Ovary (tissue), 9 donors: Measurements from ENCODE around the gene A1BG. TPM values are rescaled to one million over a fixed set of nuclear protein-coding genes. Genes with fewer than 3 reads are reported as not detected.

ENCODE experiments used
- DNase-seq, 5 donors: peaks; one replicate each; pipeline ENCODE4 v3.0.0-alpha.2; 2019 to 2020
- H3K27ac ChIP-seq, 2 donors: fragments of 200-600 bp; one replicate each; pipeline versions ENCODE4 v1.5.1 to v1.8.0; 2019 to 2022
- H3K27me3 ChIP-seq: fragments of 200-600 bp; one replicate; pipeline ENCODE4 v1.8.0; 2022
- H3K36me3 ChIP-seq: fragments of 200-600 bp; sonication (generic); one replicate; pipeline ENCODE4 v1.5.1; 2019
- H3K4me1 ChIP-seq: one replicate; pipeline ENCODE4 v1.8.1; 2013; ENCODE audit warnings: mild to moderate bottlenecking, moderate library complexity; ENCODE audit not compliant: insufficient read depth
- H3K4me3 ChIP-seq: fragments of 200-600 bp; sonication (generic); one replicate; pipeline ENCODE4 v1.5.1; 2017
- H3K9me3 ChIP-seq, 2 donors: fragments of 200-600 bp in 1 of 2; sonication (generic) in 1 of 2; one replicate each; pipeline versions ENCODE4 v1.5.1 to v1.8.1; 2013 to 2019; ENCODE audit warnings: mild to moderate bottlenecking in 1 of 2, moderate library complexity in 1 of 2
- EP300 ChIP-seq: sonication (generic); formaldehyde crosslinking; IDR thresholded peaks from one replicate; pipeline ENCODE4 v1.6.1; 2017; ENCODE audit warnings: antibody characterized with exemption
- POLR2A ChIP-seq: fragments of 450-650 bp; IDR thresholded peaks from one replicate; pipeline ENCODE4 v1.6.1; 2017; ENCODE audit warnings: antibody characterized with exemption, mild to moderate bottlenecking, moderate library complexity
- WGBS, 3 donors: extraction: QIAGEN DNeasy Blood & Tissue Kit in 1 of 3; methylation state at CpG; one replicate each; pipeline versions ENCODE4 v1.1.5 to v1.1.7; 2013 to 2017; 5-methylcytosine and 5-hydroxymethylcytosine counted together
- intact Hi-C, 4 donors: fragments of 100-400 bp; cut with DNase I; formaldehyde crosslinking; loops; one replicate each; pipeline versions ENCODE4 v1.11.0 to v1.15.1; 2022 to 2023
- polyA plus RNA-seq, 2 donors: library from polyadenylated mRNA; stranded (reverse); fragments of 200-250 nt in 1 of 2; fragments of 350-450 nt in 1 of 2; fragmentation: Illumina TruSeq in 1 of 2; extraction: RNeasy Lipid Tissue Mini Kit (QIAGEN cat#74804) in 1 of 2; gene quantifications; one replicate each; pipeline ENCODE4 v1.2.3, GENCODE V29; 2013 to 2014
- total RNA-seq, 7 donors: library from RNA; depleted of rRNA in 2 of 7; stranded (reverse); fragments of >200 nt in 2 of 7; fragmentation: NEBNext Ultra II Directional in 3 of 7; extraction: Animal tissue kit (Norgen Biotek cat#: 25700) in 3 of 7; gene quantifications; one replicate each; pipeline versions ENCODE4 v1.1.0 to v1.2.4, GENCODE V29; 2016 to 2023
- TF ChIP-seq, protein P1 (sequence below), 3 donors: fragments of 450-650 bp in 2 of 3; fragments of 200-600 bp in 1 of 3; IDR thresholded peaks; one replicate each; pipeline versions ENCODE4 v1.5.1 to v1.8.0; 2016 to 2022; ENCODE audit warnings: antibody characterized with exemption in 3 of 3, mild to moderate bottlenecking in 1 of 3
- donor health status: DM: no; HTN: no; CAD: no; lungs with moderate emphysema.
- donor health status: DM: no; HTN: no; CAD: no.
- donor health status: Bipolar disorder and iron deficiency.
- donor health status: DM: yes; HTN: yes; CAD: no.
- donor health status: DM: no; HTN: no; CAD: no.
- donor health status: DM: yes; HTN: yes; CAD: no.

A1BG gene
- total and polyA plus RNA-seq, 9 donors, result 0.38 to 32.4 (median 4.8) TPM

GRCh38 chr19:58325311-58326022 is 27.8 kb downstream of the A1BG start:
- Histone ChIP-seq H3K27me3 (no peaks in the 10 kb centered on the region), H3K4me3 (peak overlapping the region; percentile 1), H3K9me3 (no peaks in the 10 kb centered on the region), H3K4me1 (peaks cover 15% of the 10 kb centered on the region), H3K36me3 (no peaks in the 10 kb centered on the region), H3K27ac (no peak overlapping the region)
- 83 to 86% (median 84%) methylated on average over 6 of the region's 6 CpGs for WGBS, 3 donors
- intact Hi-C loops, result no loop called here
- DNase-seq, result no peak
- no peak for TF ChIP-seq EP300
- TF ChIP-seq, protein P1, sequence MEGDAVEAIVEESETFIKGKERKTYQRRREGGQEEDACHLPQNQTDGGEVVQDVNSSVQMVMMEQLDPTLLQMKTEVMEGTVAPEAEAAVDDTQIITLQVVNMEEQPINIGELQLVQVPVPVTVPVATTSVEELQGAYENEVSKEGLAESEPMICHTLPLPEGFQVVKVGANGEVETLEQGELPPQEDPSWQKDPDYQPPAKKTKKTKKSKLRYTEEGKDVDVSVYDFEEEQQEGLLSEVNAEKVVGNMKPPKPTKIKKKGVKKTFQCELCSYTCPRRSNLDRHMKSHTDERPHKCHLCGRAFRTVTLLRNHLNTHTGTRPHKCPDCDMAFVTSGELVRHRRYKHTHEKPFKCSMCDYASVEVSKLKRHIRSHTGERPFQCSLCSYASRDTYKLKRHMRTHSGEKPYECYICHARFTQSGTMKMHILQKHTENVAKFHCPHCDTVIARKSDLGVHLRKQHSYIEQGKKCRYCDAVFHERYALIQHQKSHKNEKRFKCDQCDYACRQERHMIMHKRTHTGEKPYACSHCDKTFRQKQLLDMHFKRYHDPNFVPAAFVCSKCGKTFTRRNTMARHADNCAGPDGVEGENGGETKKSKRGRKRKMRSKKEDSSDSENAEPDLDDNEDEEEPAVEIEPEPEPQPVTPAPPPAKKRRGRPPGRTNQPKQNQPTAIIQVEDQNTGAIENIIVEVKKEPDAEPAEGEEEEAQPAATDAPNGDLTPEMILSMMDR (IDR thresholded peaks at IDR 0.05), result no peak
- no peak for TF ChIP-seq POLR2A

GRCh38 chr19:58319241-58319640 is 34.1 kb downstream of the A1BG start:
- Histone ChIP-seq H3K27ac (no peak overlapping the region), H3K4me1 (no peaks in the 10 kb centered on the region), H3K36me3 (no peaks in the 10 kb centered on the region), H3K27me3 (no peaks in the 10 kb centered on the region), H3K9me3 (no peaks in the 10 kb centered on the region), H3K4me3 (no peak overlapping the region)
- 91 to 96% (median 91%) methylated on average over 10 of the region's 10 CpGs for WGBS, 3 donors
- intact Hi-C loops, result no loop called here
- no peak for TF ChIP-seq EP300
- TF ChIP-seq POLR2A, result no peak
- TF ChIP-seq, protein P1 (IDR thresholded peaks at IDR 0.05), result no peak
- no peak for DNase-seq

GRCh38 chr19:58318297-58318696 is 35.0 kb downstream of the A1BG start:
- Histone ChIP-seq H3K27ac (no peak overlapping the region), H3K4me1 (no peaks in the 10 kb centered on the region), H3K36me3 (no peaks in the 10 kb centered on the region), H3K4me3 (no peak overlapping the region), H3K9me3 (no peaks in the 10 kb centered on the region), H3K27me3 (no peaks in the 10 kb centered on the region)
- intact Hi-C loops, result no loop called here
- 77 to 90% (median 85%) methylated on average over 4 of the region's 4 CpGs for WGBS, 3 donors
- DNase-seq, result no peak
- TF ChIP-seq POLR2A, result no peak
- TF ChIP-seq, protein P1 (IDR thresholded peaks at IDR 0.05), result no peak
- TF ChIP-seq EP300, result no peak

DNA sequence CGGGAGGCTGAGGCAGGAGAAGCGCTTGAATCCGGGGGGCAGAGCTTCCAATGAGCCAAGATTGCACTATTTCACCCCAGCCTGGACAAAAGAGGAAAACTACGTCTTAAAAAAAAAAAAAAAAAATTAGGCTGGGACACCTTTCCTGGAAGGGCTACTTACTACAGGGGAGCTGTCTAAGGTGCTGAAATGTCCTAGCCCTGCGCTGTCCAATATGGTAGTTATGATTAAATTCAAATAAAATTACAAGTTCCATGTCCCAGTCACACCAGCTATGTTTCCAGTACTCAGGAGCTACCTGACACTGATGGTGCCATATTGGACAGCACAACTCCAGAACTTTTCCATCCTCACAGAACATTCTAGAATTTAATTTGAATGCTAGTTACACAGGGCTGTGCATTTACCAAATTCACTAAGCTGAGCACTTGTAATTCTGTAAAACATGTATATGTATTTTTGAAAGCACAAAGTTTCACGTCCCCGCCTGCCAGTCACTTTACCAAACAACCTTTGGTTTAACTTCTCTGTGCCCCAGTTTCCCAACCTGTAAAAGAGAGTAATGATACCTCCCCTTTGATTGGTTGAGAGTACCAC is 35.7 kb downstream of the A1BG start:
- TF ChIP-seq, protein P1 (IDR thresholded peaks at IDR 0.05), result no peak
- no peak for TF ChIP-seq POLR2A
- no peak for TF ChIP-seq EP300
- Histone ChIP-seq H3K4me3 (no peak overlapping the region), H3K9me3 (no peaks in the 10 kb centered on the region), H3K27me3 (no peaks in the 10 kb centered on the region), H3K4me1 (no peaks in the 10 kb centered on the region), H3K27ac (no peak overlapping the region), H3K36me3 (no peaks in the 10 kb centered on the region)
- intact Hi-C loops, result no loop called here
- DNase-seq, result no peak
- 50 to 57% (median 51%) methylated on average over 7 of the region's 7 CpGs for WGBS, 3 donors
